ENCODE results near the gene COG2. TPM values are rescaled to one million over a fixed set of nuclear protein-coding genes. Genes with fewer than 3 reads are reported as not detected.

The COG2 gene
- total and polyA plus RNA-seq, 2 of the 8 experiments (the other 6 are each of a cell fraction or from before 2014, with no cell fraction given): 10.3 to 36.7 TPM

DNA sequence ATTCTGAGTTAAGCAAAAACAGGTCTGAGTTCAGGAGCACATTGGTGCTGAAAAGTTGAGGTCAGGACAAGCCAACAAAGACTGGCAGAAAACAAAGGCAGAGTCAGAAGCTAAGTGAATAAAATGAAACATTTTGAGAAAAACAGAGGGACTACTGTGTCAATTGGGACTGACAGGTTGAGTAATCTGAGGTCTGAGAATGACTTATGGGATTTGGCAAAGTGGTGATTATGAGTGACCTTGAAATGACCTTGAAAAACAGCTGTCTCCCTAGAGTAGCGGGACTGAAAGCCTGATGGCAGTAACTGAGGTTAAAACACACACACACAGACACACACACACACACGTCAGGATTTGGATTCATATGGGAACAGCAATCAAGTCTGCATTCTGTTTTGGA, 8.8 kb upstream of the COG2 start:
- POLR2A ChIA-PET (ENCODE audit: partially characterized antibody): interaction anchor here (1.7 kb wide), 1 partner anchor 9 kb away, joined by 4 read pairs; the partner anchor contains the start of gene COG2
- no peak overlapping the region for H3K18ac ChIP-seq (ENCODE audit: extremely low read depth, low read length)
- FAIRE-seq: no peak
- H3K23me2 ChIP-seq (ENCODE audit: low read depth, low read length): peaks cover 3% of the 10 kb centered on the region; the same call in 1 of the 2 replicates
- no peak overlapping the region for H3K4me3 ChIP-seq (ENCODE audit: extremely low read depth in 1 of 4, insufficient read depth in 2 of 4, low read depth in 3 of 4, low read length in 4 of 4)
- no peak for DNase-seq (ENCODE audit: low read depth in 1 of 2, low spot score in 2 of 2)
- H3K56ac ChIP-seq (replicated peaks; ENCODE audit: insufficient read length, low read depth, low read length): no peak overlapping the region
- no peaks in the 10 kb centered on the region for H3K79me2 ChIP-seq (ENCODE audit: control insufficient read depth in 1 of 2, insufficient read depth in 2 of 2, low read length in 2 of 2)
- H2AK5ac ChIP-seq (ENCODE audit: low read depth, low read length): no peak overlapping the region
- CTCF ChIA-PET (ENCODE audit: partially characterized antibody): interaction anchor here (0.6 to 1.4 kb wide), 9 partner anchors 8 to 373 kb away, joined by 3 to 5 read pairs (median 3); no protein-coding TSS in a partner anchor
- WGBS, 2 experiments (ENCODE audit: extremely low coverage in 1 of 2, insufficient coverage in 1 of 2, insufficient read length in 1 of 2, insufficient replicate concordance in 2 of 2, low coverage in 1 of 2, low lambda C conversion rate in 2 of 2, missing lambda C conversion rate in 1 of 2): 76% methylated on average over 2 of the region's 2 CpGs; no CpG with 5 or more reads in 1 of the 2 experiments
- H3K9me3 ChIP-seq (ENCODE audit: insufficient read depth in 2 of 2, low read depth in 1 of 2, low read length in 1 of 2): no peaks in the 10 kb centered on the region
- H2BK120ac ChIP-seq (replicated peaks; ENCODE audit: low read depth, low read length): no peak overlapping the region
- no peak overlapping the region for H2AFZ ChIP-seq (ENCODE audit: low read length)
- H3K9ac ChIP-seq (replicated peaks in 1 of 4; ENCODE audit: extremely low read depth in 1 of 4, low read depth in 3 of 4, low read length in 3 of 4): no peak overlapping the region
- H3K14ac ChIP-seq (ENCODE audit: insufficient read length): no peak overlapping the region
- no peak overlapping the region for H3K27ac ChIP-seq (ENCODE audit: low read depth, low read length)
- H3K23ac ChIP-seq (ENCODE audit: insufficient read length): no peak overlapping the region
- H4K91ac ChIP-seq (replicated peaks; ENCODE audit: insufficient read length, low read length): no peak overlapping the region
- H4K5ac ChIP-seq (ENCODE audit: insufficient read length, low read depth, low read length): no peak overlapping the region
- no peaks in the 10 kb centered on the region for H3K36me3 ChIP-seq (ENCODE audit: control insufficient read depth in 2 of 4, insufficient read depth in 4 of 4, low read length in 3 of 4)
- no peak overlapping the region for H2BK12ac ChIP-seq (ENCODE audit: low read depth, low read length)
- no peaks in the 10 kb centered on the region; a peak in 1 of 7 replicates for H3K27me3 ChIP-seq (replicated peaks in 1 of 4; ENCODE audit: control insufficient read depth in 3 of 4, extremely low read depth in 1 of 4, insufficient read depth in 3 of 4, low read length in 3 of 4)
- H3K79me1 ChIP-seq (ENCODE audit: low read depth, low read length): no peaks in the 10 kb centered on the region
- no peak for TF ChIP-seq KDM1A (IDR thresholded peaks at IDR 0.05; ENCODE audit: borderline replicate concordance, low read length)
- TF ChIP-seq SRF (IDR thresholded peaks at IDR 0.05; ENCODE audit: low read depth, low read length): no peak
- H3K4me1 ChIP-seq (replicated peaks in 1 of 4; ENCODE audit: control insufficient read depth in 3 of 4, insufficient read depth in 4 of 4, low read length in 3 of 4): 0 out of 7 replicates have a peak, but pooled peaks cover 0 to 2% (median 0%) of the 10 kb centered on the region in 4 experiments
- no peak overlapping the region for H3K4me2 ChIP-seq (ENCODE audit: insufficient read depth in 1 of 2, low read depth in 2 of 2, low read length in 2 of 2)
- H4K20me1 ChIP-seq (replicated peaks in 1 of 2; ENCODE audit: control insufficient read depth in 1 of 2, insufficient read depth in 2 of 2, low read length in 2 of 2): no peaks in the 10 kb centered on the region
- H4K8ac ChIP-seq (ENCODE audit: extremely low read depth, insufficient read depth, low read length): no peak overlapping the region
- no peak overlapping the region for H2BK20ac ChIP-seq (ENCODE audit: low read length)
- H2BK5ac ChIP-seq (ENCODE audit: low read depth, low read length): no peak overlapping the region
- no peak overlapping the region for H3K4ac ChIP-seq (replicated peaks; ENCODE audit: insufficient read length, low read depth, low read length)
- H2BK15ac ChIP-seq (ENCODE audit: low read length): no peak overlapping the region

Measured in H1 (cell line).